ENCODE results near the gene PSMA7.

Gene PSMA7

GRCh38 chr20:62170536-62170935, 27.3 kb upstream of the PSMA7 start:
- no peak for FAIRE-seq

- FAIRE-seq = no peak
These were observed 25.8 kb upstream of the PSMA7 start for GRCh38 chr20:62168890-62169435.

- FAIRE-seq = no peak
These were observed 24.9 kb upstream of the PSMA7 start for GRCh38 chr20:62168061-62168460.

- no peak for FAIRE-seq
These were observed 24.3 kb upstream of the PSMA7 start for GRCh38 chr20:62167474-62167873.

- FAIRE-seq = no peak
These were observed 22.7 kb upstream of the PSMA7 start for GRCh38 chr20:62165762-62166399.

GRCh38 chr20:62164879-62165761, 21.9 kb upstream of the PSMA7 start:
- FAIRE-seq = no peak

GRCh38 chr20:62163986-62164762, 21.0 kb upstream of the PSMA7 start:
- no peak for FAIRE-seq

- FAIRE-seq = no peak
These were observed 20.3 kb upstream of the PSMA7 start for GRCh38 chr20:62163485-62163865.

GRCh38 chr20:62162765-62163484, 19.7 kb upstream of the PSMA7 start:
- no peak for FAIRE-seq

GRCh38 chr20:62161347-62161746, 18.2 kb upstream of the PSMA7 start:
- no peak for FAIRE-seq

GRCh38 chr20:62160876-62161275, 17.7 kb upstream of the PSMA7 start:
- no peak for FAIRE-seq

- FAIRE-seq = no peak
These were observed 17.1 kb upstream of the PSMA7 start for GRCh38 chr20:62160253-62160652.

- no peak for FAIRE-seq
These were observed 16.6 kb upstream of the PSMA7 start for GRCh38 chr20:62159839-62160238.

- FAIRE-seq = no peak
These were observed 15.9 kb upstream of the PSMA7 start for GRCh38 chr20:62159052-62159451.

GRCh38 chr20:62158541-62158940, 15.3 kb upstream of the PSMA7 start:
- FAIRE-seq = no peak

- no peak for FAIRE-seq
These were observed 14.8 kb upstream of the PSMA7 start for GRCh38 chr20:62158088-62158400.

- no peak for FAIRE-seq
These were observed 14.3 kb upstream of the PSMA7 start for GRCh38 chr20:62157387-62158087.

GRCh38 chr20:62156592-62157386, 13.6 kb upstream of the PSMA7 start:
- no peak for FAIRE-seq

GRCh38 chr20:62156254-62156556, 13.0 kb upstream of the PSMA7 start:
- FAIRE-seq = no peak

GRCh38 chr20:62155428-62156253, 12.4 kb upstream of the PSMA7 start:
- no peak for FAIRE-seq

Measured in islet of Langerhans (tissue), 1 donor.